HG02623 (cell line): ENCODE data around the gene SHCBP1.
"Not testable (repeated sequence)": the region's sequence is repeated elsewhere in the genome, so short reads cannot be mapped to it uniquely, and the experiment has no call there.

ENCODE experiments used
- ATAC-seq: cut with Tn5 transposase; IDR thresholded peaks from one replicate; pipeline ENCODE4 v1.9.1; 2021; ENCODE audit warnings: moderate library complexity; ENCODE audit not compliant: unreplicated experiment

The SHCBP1 gene, protein sequence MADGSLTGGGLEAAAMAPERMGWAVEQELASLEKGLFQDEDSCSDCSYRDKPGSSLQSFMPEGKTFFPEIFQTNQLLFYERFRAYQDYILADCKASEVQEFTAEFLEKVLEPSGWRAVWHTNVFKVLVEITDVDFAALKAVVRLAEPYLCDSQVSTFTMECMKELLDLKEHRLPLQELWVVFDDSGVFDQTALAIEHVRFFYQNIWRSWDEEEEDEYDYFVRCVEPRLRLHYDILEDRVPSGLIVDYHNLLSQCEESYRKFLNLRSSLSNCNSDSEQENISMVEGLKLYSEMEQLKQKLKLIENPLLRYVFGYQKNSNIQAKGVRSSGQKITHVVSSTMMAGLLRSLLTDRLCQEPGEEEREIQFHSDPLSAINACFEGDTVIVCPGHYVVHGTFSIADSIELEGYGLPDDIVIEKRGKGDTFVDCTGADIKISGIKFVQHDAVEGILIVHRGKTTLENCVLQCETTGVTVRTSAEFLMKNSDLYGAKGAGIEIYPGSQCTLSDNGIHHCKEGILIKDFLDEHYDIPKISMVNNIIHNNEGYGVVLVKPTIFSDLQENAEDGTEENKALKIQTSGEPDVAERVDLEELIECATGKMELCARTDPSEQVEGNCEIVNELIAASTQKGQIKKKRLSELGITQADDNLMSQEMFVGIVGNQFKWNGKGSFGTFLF

DNA sequence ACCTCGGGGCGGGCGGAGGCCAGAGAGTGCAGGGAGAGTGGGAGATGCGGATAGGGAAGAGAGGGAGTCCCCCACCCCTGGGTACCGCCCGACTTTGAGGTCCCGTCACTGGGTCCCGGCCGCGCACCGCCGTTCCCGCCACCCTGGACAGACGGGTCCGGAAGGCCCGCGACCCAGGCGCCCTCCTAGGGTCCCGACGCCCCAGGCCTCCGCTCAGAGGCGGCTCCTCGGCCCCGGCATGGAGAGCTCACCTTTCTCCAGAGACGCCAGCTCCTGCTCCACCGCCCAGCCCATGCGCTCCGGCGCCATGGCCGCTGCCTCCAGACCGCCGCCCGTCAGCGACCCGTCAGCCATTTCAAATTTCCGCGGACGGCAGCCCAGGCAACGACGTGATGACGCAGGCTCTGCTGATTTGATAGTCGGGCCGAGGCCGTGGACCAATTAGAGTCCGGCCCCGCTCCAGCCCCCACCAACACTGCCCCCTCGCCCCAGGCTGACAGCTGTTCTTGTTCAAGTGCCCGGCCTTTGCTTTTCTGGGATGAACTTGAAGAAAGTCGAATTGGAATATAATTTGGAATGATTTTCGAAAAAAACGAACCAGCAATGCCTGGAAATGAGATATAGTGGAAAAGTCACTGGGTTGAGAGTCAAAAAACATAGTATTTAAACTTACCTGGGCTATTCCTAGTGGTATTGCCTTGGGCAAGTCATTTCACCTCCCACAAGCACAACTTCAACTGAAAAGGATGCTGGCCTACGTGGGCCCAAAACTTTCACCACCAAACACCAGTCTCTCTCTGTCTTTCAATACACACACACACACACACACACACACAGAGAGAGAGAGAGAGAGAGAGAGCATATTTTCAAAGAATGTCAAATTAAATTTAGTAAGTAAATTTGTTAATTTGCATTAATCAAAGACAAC, at the start of gene SHCBP1:
Gene SHCBP1, minus strand, starts transcription at position 374 of the 928 bp plus-strand sequence. Its CDS starts 20 bp downstream, at position 354.
- ATAC-seq = peak; percentile 91

DNA sequence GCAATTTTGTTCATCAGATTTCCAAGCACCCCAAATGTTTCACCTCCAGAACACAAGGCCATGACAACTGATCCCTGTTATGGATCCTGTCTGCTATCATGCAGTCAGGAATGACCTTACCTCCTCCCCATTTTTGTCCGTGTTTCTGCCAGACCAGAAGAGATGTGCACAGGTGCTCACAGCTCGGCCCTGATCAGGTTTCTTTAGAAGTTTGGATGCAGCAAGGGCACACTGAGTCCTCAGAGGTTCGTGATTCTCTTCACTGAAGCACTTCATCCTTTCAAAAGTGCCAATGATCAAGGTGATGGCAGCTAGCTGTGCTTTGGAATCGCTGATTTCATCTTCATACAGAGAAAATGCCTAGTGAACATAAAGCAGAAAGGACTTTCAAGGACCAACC, 40.9 kb upstream of the SHCBP1 start:
- no peak for ATAC-seq

DNA sequence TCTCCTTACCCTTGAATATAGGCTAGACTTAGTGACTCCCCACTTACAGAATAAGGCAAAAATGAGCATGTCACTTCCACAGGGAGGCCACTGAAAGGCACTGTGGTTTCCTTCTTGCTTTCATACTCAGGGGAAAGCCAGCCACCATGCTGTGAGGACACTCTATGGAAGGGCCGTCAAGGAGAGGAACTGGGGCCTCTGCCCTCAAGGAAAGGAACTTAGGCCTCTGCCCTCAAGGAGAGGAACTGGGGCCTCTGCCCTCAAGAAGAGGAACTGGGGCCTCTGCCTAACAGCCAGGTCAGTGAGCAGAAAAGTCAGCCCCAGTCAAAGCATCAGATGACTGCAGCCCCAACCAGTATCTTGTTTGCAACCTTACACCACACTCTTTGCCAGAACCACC, 37.7 kb upstream of the SHCBP1 start:
- peak; percentile 94 for ATAC-seq

DNA sequence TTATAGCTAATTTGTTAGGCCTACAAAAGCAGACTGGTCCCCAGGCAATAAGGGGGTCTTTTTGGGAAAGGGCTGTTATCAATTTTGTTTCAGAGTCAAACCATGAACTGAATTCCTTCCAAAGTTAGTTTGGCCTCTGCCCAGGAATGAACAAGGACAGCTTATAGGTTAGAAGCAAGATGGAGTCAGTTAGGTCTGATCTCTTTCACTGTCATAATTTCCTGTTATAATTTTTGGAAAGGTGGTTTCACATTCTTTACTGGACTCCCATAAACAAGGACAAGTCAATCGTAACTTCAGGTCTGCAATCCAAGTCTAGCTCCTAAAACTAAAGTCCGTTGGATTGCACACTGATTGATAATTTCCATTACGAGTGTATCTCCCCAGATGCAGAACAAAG, 30.1 kb upstream of the SHCBP1 start:
- no peak for ATAC-seq

DNA sequence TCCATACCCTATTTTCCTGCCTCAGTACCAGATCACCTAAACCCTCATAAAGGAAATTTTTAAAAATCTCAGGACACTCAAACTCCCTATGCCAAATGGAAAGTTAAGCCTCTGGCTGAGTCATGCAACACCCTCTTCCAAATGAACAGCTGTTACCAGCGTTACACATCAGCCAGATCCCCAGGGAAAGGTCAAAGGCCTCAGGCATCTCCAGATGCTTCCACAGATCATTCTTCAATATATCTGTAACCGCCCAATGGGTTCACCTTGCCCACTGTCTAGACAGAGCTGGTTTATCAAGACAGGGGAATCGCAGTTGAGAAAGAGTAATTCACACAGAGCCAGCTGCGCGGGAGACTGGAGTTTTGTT, 29.1 kb upstream of the SHCBP1 start:
- no peak for ATAC-seq

DNA sequence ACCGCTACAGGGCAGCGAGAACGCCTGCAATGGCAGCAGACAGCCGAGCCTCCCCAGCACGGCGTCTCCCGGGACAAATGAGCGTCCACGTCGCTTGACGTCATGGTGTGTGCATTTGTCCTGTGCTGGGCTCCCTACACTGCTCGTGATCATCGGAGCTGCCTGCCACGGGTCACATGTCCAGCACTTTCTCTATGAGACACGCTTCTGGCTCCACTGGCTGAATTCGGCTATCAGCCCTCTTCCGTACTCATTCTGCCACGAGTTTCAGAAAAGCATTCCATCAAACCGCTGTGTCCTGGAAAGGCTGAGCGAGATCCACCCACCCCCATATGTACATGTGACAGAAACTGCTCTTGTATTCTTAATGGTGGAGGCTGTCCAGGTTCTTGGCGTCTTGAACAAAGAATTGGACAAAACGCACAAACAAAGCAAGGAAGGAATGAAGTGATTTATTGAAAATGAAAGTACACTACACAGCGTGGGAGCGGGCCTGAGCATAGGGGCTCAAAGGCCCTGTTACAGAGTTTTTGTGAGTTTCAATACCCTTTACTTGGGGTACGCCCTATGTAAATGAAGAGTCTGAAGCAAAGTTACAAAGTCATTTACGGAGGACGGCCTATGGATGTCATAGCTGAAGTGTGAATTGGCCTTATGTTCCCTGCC, 28.5 kb upstream of the SHCBP1 start:
- no peak for ATAC-seq

DNA sequence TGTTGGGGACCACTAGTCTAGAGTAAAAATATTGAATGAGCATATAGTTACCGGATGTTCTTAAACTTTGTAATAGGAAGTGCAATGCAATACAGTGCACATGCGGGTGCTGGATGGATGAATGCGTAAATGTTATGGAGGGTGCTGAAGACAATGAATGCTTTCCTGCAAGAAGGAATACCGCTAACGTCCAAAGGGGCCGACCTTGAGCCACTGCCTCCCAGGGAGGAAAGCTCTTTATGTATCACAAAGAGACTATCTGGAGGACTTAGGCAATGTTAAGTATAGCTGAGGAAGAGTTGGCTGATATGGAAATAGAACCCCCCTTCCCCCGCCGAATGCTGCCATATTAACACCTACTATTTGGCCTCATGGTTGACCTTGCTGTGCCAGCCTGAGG, 27.5 kb upstream of the SHCBP1 start:
- ATAC-seq = no peak

DNA sequence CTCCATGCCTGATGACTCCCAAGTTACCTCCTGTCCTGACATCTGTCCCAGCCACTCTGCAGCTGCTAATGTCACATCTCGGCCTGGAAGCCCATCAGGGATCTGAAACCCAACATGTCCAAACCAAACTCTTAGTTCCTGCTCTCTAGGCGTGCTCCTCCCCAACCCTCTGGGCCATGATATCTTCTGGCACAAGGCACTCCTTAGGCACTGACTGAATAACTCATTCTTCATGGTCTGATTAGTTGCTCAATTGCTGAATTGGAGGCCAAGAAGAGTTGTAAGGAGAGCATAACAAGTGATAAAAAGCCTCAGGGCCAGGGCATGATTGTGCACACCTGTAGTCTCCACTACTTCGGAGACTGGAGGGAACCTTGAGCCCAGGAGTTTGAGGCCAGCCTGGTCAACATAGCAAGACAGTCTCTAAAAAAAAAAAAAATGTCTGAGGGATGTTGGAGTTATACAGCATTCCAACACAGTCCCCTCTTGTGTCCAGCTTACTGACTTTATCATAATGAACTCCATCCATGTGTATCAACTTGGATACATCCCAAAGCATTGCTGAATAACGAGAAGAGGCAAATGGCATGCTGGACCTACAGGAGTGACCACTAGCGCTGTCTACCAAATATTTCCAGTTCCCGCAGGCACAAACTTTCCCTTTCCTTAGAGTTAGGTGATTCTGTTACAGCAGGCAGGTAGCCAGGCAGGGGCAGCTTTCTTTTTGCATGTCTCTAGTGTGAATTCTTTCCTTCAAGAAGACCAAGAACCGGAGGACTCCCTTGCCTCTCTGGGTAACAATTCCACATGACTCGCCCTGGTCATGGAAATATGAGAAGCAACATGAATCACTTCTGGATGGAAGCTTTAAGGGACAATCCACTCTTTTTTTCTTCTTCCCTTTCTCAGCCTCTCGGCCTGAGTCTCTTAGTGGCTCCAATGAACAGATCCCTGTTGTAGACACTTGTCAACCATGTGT, 18.1 kb upstream of the SHCBP1 start:
- no peak for ATAC-seq

DNA sequence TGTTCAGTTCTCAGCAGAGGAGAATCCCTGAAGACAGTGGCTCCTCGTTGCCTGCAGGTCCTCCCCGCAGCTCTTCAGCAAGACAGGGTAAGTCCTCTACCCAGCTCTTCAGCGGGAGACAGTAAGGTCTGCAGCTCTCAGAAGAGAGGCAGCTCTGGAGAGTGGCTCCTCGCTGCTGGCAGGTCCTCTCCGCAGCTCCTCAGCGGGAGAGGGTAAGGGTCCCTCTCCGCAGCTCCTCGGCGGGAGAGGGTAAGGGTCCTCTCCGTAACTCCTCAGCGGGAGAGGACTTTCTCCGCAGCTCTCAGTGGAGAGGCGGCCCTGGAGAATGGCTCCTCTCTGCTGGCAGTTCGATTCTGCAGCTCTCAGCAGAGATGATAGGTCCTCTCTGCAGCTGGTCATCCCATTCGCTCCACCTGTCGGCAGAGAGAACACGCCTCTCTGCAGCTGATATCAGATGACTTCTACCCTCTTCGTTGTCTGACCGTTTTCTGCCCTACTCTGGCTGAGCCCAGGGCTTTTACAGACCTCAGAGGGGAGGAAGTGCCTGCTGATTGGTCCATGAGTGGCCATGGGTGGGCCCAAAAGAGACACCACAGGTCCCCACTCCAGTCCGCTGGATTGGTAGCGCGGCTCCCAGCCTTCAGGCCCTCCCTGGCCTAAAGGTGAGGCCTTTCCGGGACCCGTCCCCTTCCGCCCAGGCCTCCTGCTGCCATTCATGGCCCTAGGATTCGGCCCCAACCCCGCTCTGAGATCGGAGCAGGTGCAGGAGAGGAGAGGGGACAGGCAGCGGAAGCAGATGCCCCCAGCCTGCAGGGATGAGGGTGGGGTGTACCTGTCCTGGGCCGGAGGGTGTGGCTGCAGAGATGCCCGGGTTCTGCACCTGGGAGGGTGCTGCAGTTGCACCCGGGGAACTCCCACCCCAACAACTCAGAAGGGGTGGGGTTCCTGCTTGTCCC, 11.9 kb upstream of the SHCBP1 start:
- no peak for ATAC-seq

DNA sequence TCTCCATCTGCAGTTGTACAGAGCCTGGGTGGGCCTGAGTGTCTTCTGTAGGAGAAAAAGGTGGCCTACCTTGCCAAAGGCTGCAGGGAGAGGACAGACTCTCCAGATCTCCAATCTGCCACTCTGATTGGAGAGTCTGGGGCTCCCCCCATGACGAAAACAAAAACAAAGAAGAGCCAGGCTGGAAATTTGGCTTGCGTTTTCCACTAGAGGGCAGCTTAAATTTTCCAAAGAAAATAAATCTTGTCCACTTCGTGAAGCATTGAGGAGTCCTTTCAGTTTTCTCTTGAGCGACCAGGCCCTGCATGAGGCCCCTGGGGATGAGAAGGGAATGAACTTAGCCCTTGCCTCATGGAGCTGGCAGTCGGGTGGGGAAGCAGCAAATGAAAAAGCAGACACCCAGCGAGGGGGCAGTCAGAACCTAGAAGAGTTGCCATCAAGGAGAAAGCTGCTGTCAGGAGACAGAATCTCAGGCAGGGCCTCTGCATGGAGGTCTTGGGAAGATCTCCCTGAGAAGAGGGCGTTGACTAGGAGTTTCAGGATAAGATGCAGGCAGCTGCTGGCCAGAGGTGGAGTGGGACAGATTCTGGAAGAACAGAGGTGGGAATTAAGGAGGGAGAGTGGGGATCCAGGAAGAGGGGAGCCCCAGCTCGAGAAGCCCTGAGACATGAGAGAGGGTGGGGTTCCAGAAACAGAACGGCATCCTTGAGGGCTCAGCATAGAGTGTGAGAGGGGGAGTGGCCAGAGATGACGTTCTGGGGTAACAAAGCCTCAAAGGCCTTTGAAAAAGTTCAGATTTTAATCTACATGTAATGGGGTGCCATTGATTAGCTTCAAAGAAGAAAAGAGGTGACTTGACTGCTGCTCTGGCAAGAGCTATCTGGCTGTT, 8.4 kb upstream of the SHCBP1 start:
- ATAC-seq = no peak

DNA sequence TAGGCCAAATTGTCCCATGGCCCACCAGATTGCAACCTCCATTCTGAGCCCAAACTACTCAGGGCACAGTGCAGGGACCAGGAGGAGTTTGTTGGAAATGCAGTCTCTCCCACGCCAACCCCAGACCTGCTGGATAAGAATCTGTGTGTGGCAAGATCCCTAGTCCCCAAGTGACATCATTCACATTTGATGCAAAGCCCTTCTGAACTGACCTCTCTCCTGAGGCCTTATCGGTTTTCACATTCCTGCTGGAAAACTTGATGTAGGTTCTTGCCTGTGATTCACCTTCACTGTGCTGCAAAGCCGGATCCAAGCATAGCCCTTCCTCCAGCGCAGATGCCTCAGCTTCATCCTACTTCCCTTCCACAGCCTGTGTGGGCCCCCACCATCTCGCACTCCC, 6.6 kb upstream of the SHCBP1 start:
- ATAC-seq = no peak

DNA sequence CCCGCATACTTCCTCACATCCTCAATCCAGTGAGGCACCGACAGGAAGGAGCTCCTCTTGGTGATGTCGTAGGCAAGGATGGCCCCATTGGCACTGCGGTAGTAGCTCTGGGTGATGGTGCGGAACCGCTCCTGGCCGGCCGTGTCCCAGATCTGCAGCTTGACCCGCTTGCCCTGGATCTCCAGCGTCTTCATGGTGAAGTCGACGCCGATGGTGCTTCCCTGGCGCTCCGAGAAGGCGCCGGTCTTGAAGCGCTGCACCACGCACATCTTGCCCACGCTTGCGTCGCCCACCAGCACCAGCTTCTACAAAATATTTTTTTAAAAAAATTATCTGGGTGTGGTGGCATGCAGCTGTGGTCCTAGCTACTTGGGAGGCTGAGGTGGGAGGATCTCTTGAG, 5.5 kb upstream of the SHCBP1 start:
- not testable (repeated sequence) for ATAC-seq

DNA sequence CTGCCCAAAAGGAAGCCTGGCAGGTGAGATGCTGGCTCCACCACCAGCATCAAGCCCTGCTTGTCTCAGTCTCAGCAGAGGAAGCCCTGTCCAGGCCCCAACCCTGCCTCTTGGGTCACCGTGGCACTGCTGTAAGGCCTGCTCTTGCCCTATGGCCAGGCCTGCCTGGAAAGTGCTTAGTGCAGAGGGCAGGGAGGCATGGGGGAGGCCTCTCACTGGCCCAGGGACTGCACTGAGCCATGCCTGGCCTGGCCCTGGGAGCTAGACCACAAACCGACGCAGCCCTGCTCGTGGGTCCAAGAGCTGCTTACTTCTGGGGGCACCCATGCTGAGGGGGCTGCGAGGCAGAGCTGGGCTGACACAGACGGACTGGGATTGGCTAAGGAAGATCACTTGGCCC, 3.7 kb upstream of the SHCBP1 start:
- ATAC-seq = not testable (repeated sequence)

DNA sequence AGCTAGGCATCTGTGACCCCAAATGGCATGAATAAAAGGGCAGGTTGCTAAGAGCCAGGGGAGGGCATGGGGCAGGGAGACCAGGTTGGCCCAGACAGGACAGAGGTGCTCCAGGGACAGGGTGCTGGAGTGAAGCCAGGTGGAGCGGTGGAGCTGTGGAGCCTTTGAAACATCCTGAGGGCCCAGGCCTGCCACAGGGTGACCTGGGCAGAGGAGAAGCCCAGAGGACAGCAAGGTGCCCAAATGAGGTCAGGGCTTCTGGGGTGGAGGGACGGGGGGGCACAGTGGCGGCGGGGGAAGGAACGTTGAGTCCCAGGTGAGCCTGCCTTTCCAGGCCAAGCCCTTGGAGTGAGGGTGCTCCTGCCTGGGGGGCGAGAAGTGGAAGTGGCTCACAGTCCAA, 2.5 kb upstream of the SHCBP1 start:
- ATAC-seq = not testable (repeated sequence)

DNA sequence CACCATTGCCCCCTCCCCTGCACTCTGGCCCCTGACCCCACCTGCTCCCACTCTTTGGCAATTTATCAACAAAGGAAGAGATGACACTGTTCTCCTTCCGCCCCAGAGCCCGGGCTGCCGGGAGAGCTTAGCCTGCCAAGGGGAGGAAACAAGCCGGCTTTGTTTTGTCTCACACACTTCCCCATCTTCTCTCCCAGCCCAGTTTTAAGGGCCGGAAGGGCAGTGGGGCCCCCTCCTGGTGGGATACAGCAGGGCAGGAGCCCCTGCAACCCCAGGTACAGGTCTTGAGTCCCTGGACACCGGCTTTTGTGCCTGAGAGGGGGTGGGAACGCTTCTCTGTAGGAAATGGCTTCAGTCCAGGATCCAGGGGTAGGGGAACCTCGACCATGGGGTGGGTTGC, 2.1 kb upstream of the SHCBP1 start:
- ATAC-seq = not testable (repeated sequence)

DNA sequence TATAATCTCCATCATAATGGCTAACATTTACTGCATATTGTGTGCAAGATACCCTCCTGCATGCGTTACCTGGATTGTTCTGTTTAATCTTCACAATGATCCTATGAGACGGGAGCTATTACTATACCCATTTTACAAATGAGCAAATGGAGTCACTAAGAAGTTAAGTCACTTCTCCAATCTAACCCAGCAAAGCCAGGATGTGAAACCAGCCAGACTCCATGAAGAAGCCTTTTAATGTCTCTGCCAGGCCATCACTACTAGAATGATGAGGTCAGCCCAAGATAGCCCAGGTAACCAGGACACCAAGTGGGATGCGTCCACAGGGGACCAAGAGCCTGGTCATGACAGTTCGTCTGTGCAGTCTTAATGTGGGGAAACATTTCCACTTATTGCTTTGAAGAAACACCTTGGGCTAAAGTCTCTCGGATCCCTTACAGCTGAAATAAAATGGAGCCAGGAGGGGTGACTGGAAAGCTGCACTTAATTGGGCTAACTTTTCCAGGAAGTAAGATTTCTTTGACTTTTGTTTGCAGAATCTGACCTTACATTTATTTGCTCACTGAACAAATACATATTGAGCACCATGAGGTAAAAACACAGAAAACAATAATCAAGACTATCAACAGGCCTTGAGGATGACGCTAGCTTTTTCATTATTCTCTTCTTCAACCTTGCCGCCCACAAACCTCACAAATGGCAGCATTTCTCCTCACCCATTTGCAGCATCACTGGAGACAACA, 926 bp upstream of the SHCBP1 start:
- ATAC-seq = no peak
